Measurements from ENCODE around the gene PRKCD.
A peak's percentile ranks its signal among the peaks of the same experiment; 100 is the strongest.

The PRKCD gene

GRCh38 chr3:53157974-53158580 lies 2.9 kb upstream of the PRKCD start:
- DNase-seq: no peak

GRCh38 chr3:53158765-53159155 lies 2.2 kb upstream of the PRKCD start:
- no peak for DNase-seq

GRCh38 chr3:53159156-53160060 lies 1.6 kb upstream of the PRKCD start:
- DNase-seq: no peak

GRCh38 chr3:53160061-53160659 lies 849 bp upstream of the PRKCD start:
- no peak for DNase-seq

- DNase-seq: no peak
These were observed 426 bp downstream of the PRKCD start for GRCh38 chr3:53161450-53161819.

GRCh38 chr3:53161820-53162671 lies 1.0 kb downstream of the PRKCD start:
- peak; percentile 71 for DNase-seq

- peak; percentile 65 for DNase-seq
These were observed 1.8 kb downstream of the PRKCD start for GRCh38 chr3:53162672-53163443.

GRCh38 chr3:53163444-53164387 lies 2.7 kb downstream of the PRKCD start:
- no peak for DNase-seq

- DNase-seq: no peak
These were observed 3.9 kb downstream of the PRKCD start for GRCh38 chr3:53164911-53165310.

- DNase-seq: no peak
These were observed 5.2 kb downstream of the PRKCD start for GRCh38 chr3:53166206-53166605.

GRCh38 chr3:53166781-53167291 lies 5.8 kb downstream of the PRKCD start:
- peak; percentile 76 for DNase-seq

- no peak for DNase-seq
These were observed 6.6 kb downstream of the PRKCD start for GRCh38 chr3:53167418-53168174.

GRCh38 chr3:53168175-53168923 lies 7.3 kb downstream of the PRKCD start:
- DNase-seq: no peak

- DNase-seq: peak; percentile 74
These were observed 8.2 kb downstream of the PRKCD start for GRCh38 chr3:53169045-53169831.

GRCh38 chr3:53169832-53170324 lies 8.9 kb downstream of the PRKCD start:
- DNase-seq: no peak

GRCh38 chr3:53170325-53171063 lies 9.5 kb downstream of the PRKCD start:
- no peak for DNase-seq

- DNase-seq: peak; percentile 76
These were observed 10.0 kb downstream of the PRKCD start for GRCh38 chr3:53171064-53171418.

Measured in islet precursor cell (in vitro differentiated cells).